Ishikawa (cell line): ENCODE data around the gene PSMD14.

Experiments
- CEBPB ChIP-seq: IDR thresholded peaks from 2 replicates; pipeline ENCODE4 v1.6.1; 2012
- CREB1 ChIP-seq: IDR thresholded peaks from 2 replicates; pipeline ENCODE4 v1.6.1; 2012; ENCODE audit warnings: low read depth
- EGR1 ChIP-seq: IDR thresholded peaks from 2 replicates; pipeline ENCODE4 v1.6.1; 2012
- EP300 ChIP-seq: IDR thresholded peaks from 2 replicates; pipeline ENCODE4 v1.6.1; 2012; ENCODE audit warnings: borderline replicate concordance
- FOXM1 ChIP-seq: IDR thresholded peaks from 2 replicates; pipeline ENCODE4 v1.6.1; 2012; ENCODE audit warnings: low read depth, borderline replicate concordance
- MAX ChIP-seq: IDR thresholded peaks from 2 replicates; pipeline ENCODE4 v1.6.1; 2012
- NFIC ChIP-seq: IDR thresholded peaks from 2 replicates; pipeline ENCODE4 v1.6.1; 2012
- RAD21 ChIP-seq: IDR thresholded peaks from 2 replicates; pipeline ENCODE4 v1.6.1; 2012; ENCODE audit warnings: low read depth
- REST ChIP-seq: IDR thresholded peaks from 2 replicates; pipeline ENCODE4 v1.6.1; 2012; ENCODE audit warnings: low read depth, mild to moderate bottlenecking
- TAF1 ChIP-seq: IDR thresholded peaks from 2 replicates; pipeline ENCODE4 v1.6.1; 2012; ENCODE audit warnings: low read depth, mild to moderate bottlenecking
- TCF12 ChIP-seq: IDR thresholded peaks from 2 replicates; pipeline ENCODE4 v1.6.1; 2012; ENCODE audit warnings: low read depth
- TEAD4 ChIP-seq: IDR thresholded peaks from 2 replicates; pipeline ENCODE4 v1.6.1; 2012
- USF1 ChIP-seq: IDR thresholded peaks from 2 replicates; pipeline ENCODE4 v1.6.1; 2012
- YY1 ChIP-seq: IDR thresholded peaks from 2 replicates; pipeline ENCODE4 v1.6.1; 2012; ENCODE audit warnings: low read depth
- ZBTB7A ChIP-seq: IDR thresholded peaks from 2 replicates; pipeline ENCODE4 v1.6.1; 2012; ENCODE audit warnings: low read depth

PSMD14 gene

GRCh38 chr2:161355983-161356382 is 47.8 kb downstream of the PSMD14 start:
- no peak for TF ChIP-seq FOXM1
- TF ChIP-seq YY1 = no peak
- no peak for TF ChIP-seq TEAD4
- no peak for TF ChIP-seq CEBPB
- no peak for TF ChIP-seq ZBTB7A
- no peak for TF ChIP-seq USF1
- no peak for TF ChIP-seq CREB1
- no peak for TF ChIP-seq TAF1
- TF ChIP-seq TCF12 = no peak
- no peak for TF ChIP-seq NFIC
- TF ChIP-seq MAX = no peak
- TF ChIP-seq EGR1 = no peak
- TF ChIP-seq RAD21 = no peak
- no peak for TF ChIP-seq EP300
- no peak for TF ChIP-seq REST

- TF ChIP-seq FOXM1 (no peak), EP300 (no peak), NFIC (no peak), MAX (no peak), REST (no peak), TCF12 (no peak), CEBPB (no peak), ZBTB7A (no peak), TEAD4 (no peak), USF1 (no peak), TAF1 (no peak), EGR1 (no peak), CREB1 (no peak)
Observed at GRCh38 chr2:161357097-161357496, 48.9 kb downstream of the PSMD14 start.

GRCh38 chr2:161358838-161359237 is 50.6 kb downstream of the PSMD14 start:
- TF ChIP-seq USF1 = no peak
- TF ChIP-seq FOXM1 = no peak
- TF ChIP-seq TAF1 = no peak
- TF ChIP-seq CREB1 = no peak
- no peak for TF ChIP-seq REST
- TF ChIP-seq ZBTB7A = no peak
- no peak for TF ChIP-seq TCF12
- TF ChIP-seq TEAD4 = no peak
- no peak for TF ChIP-seq EGR1
- TF ChIP-seq YY1 = no peak
- TF ChIP-seq CEBPB = no peak
- TF ChIP-seq MAX = no peak
- no peak for TF ChIP-seq RAD21

GRCh38 chr2:161362568-161363166 is 54.4 kb downstream of the PSMD14 start:
- TF ChIP-seq TEAD4 (no peak), YY1 (no peak), EP300 (no peak), EGR1 (no peak), ZBTB7A (no peak), TAF1 (no peak), REST (no peak), MAX (no peak), CREB1 (no peak), USF1 (no peak), TCF12 (no peak), RAD21 (no peak), CEBPB (no peak), NFIC (no peak), FOXM1 (no peak)
